ENCODE results near the gene EXOC7.
"Not testable (repeated sequence)": the region's sequence is repeated elsewhere in the genome, so short reads cannot be mapped to it uniquely, and the experiment has no call there.

Gene EXOC7

GRCh38 chr17:76080768-76081287 is 22.8 kb downstream of the EXOC7 start:
- DNase-seq (ENCODE audit: extremely low read depth, low read depth), result no peak
- H3K4me3 ChIP-seq (replicated peaks; ENCODE audit: low read depth, low read length), result no peak overlapping the region

DNA sequence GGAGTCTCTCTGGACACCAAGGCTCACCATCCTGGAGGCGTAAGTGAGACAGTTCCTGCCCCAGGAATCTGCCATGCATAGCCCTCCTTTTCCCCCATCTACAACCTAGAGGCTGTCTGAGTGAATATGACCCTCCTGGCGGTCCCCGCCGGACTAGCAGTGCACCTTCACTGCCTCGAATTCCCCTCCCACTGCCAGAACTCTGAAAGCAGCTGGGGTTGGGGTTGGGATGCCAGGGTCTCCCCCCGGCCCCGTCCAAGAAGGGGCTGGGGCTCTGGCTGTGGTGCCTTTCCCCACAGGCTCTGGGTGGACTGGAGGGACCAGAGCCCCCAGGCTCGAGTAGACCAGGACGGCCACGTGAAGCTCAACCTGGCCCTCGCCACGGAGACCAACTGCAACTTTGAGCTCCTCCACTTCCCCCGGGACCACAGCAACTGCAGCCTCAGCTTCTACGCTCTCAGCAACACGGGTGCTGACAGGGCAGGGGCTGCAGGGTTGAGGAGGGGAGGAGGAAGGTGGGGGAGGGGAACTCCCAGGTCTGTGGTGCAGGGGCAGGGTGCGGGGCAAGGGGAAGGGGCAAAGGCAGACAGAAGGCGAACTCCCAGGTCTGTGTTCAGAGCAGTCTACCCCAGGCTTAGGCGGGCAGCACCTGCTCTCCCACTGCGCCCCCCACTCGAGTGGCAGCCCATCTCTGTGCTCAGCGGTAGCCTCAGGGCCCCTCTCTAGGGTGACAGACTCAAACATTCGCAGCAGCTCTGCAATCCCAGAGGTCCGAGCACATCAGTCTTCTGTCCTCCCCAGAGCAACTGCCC is 23.4 kb downstream of the EXOC7 start:
- no peak overlapping the region for H3K4me3 ChIP-seq (replicated peaks; ENCODE audit: low read depth, low read length)
- TF ChIP-seq CTCF (IDR thresholded peaks at IDR 0.05; ENCODE audit: low read depth, low read length, missing control alignments), result no peak
- DNase-seq (ENCODE audit: extremely low read depth, low read depth), result no peak

More at GRCh38 chr17:76080768-76081287, 22.8 kb downstream of the EXOC7 start:
- no peak for TF ChIP-seq CTCF (IDR thresholded peaks at IDR 0.05; ENCODE audit: low read depth, low read length, missing control alignments)

DNA sequence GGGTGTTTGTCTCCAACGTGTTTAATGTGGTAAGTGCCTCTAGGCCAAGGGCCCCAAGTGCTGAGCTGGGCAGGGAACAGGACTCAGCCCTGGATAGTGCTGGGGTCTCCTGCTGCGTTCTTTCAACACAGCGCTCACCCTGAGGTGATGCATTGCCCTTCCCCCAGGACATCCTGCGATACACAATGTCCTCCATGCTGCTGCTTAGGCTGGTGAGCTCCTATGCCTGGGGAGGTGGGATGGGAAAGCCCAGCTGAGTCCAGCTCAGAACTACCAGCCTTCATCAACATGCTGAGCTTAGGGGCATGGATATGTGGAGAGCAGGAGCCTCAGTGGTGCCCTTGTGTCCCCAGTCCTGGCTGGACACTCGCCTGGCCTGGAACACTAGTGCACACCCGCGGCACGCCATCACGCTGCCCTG is 24.0 kb downstream of the EXOC7 start:
- no peak for DNase-seq (ENCODE audit: extremely low read depth, low read depth)
- TF ChIP-seq CTCF (IDR thresholded peaks at IDR 0.05; ENCODE audit: low read depth, low read length, missing control alignments), result no peak
- H3K4me3 ChIP-seq (replicated peaks; ENCODE audit: low read depth, low read length), result no peak overlapping the region

- DNase-seq (ENCODE audit: extremely low read depth, low read depth), result no peak
- H3K4me3 ChIP-seq (replicated peaks; ENCODE audit: low read depth, low read length), result no peak within 1 kb of the TSS
- TF ChIP-seq CTCF (IDR thresholded peaks at IDR 0.05; ENCODE audit: low read depth, low read length, missing control alignments), result no peak
Measured at GRCh38 chr17:76078860-76079534, 24.6 kb downstream of the EXOC7 start, which contains the start of gene ZACN. Gene ZACN, plus strand, starts transcription at chr17:76079182. Its CDS starts 83 bp downstream, at chr17:76079265.

GRCh38 chr17:76078370-76078769 is 25.2 kb downstream of the EXOC7 start:
- H3K4me3 ChIP-seq (replicated peaks; ENCODE audit: low read depth, low read length); DNase-seq (ENCODE audit: extremely low read depth, low read depth): not testable (repeated sequence)

DNA sequence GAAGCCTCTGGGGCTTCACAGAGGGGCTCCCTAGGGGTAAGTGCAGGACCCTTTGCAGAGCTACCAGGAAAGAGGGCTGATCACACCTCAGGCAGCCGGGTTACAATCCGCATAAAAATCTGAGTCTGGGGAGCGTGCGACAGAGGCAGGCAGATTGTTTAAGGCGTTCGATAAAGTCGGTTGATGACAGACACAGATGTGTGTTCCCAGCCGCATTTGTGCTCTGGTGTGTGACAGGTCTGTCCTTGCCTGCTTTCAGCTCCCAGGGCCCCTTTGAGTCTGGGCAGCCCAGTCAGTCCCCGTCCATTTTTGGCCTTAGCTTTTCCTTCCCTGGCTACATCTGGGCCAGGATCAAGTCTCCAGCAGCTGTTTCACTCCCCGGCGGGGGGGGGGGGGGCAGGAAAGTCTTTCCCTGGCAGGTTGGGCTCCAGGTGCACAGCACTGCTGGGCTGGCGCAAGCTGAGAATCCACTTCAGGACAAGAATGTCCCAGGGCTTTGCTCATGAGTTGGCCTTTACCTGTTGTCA is 25.9 kb downstream of the EXOC7 start:
- no peak for DNase-seq (ENCODE audit: extremely low read depth, low read depth)
- H3K4me3 ChIP-seq (replicated peaks; ENCODE audit: low read depth, low read length), result no peak overlapping the region
- no peak for TF ChIP-seq CTCF (IDR thresholded peaks at IDR 0.05; ENCODE audit: low read depth, low read length, missing control alignments)
